Pancreas (tissue), 10 donors: Measurements from ENCODE around the gene ALG5. TPM values are rescaled to one million over a fixed set of nuclear protein-coding genes. Genes with fewer than 3 reads are reported as not detected.

Source experiments
- ATAC-seq, 4 donors: fragments of 200-7000 bp; cut with Tn5 transposase; one replicate each; pipeline versions ENCODE4 v1.8.0 to v1.9.1; 2020; ENCODE audit warnings: mild to moderate bottlenecking in 4 of 4, moderate library complexity in 4 of 4
- DNase-seq, 6 donors: peaks; one replicate each; pipeline ENCODE4 v3.0.0-alpha.2; 2020
- FAIRE-seq: peaks from 2 replicates; lab custom pipeline; 2012; peaks lifted over from hg19 to GRCh38; lab: Jason Lieb, UNC
- H3K27ac ChIP-seq, 4 donors: fragments of 200-600 bp; sonication (generic); 1 replicate in 3 of 4; 2 replicates in 1 of 4; pipeline versions ENCODE4 v1.5.0 to v1.8.0; 2020
- H3K27me3 ChIP-seq, 4 donors: fragments of 200-600 bp; one replicate each; pipeline ENCODE4 v1.8.0; 2021
- H3K36me3 ChIP-seq, 3 donors: fragments of 200-600 bp; sonication (generic) in 1 of 3; one replicate each; pipeline versions ENCODE4 v1.5.0 to v1.8.0; 2020 to 2021
- H3K4me1 ChIP-seq, 3 donors: fragments of 200-600 bp; one replicate each; pipeline ENCODE4 v1.8.0; 2021
- H3K4me3 ChIP-seq, 4 donors: fragments of 200-600 bp; sonication (generic) in 2 of 4; one replicate each; pipeline versions ENCODE4 v1.5.0 to v1.8.0; 2020 to 2021
- H3K9me3 ChIP-seq, 4 donors: fragments of 200-600 bp; one replicate each; pipeline ENCODE4 v1.8.0; 2021
- WGBS, 2 donors: extraction: QIAGEN DNeasy Blood & Tissue Kit; methylation state at CpG; one replicate each; pipeline ENCODE4 v1.1.7; 2013; 5-methylcytosine and 5-hydroxymethylcytosine counted together
- intact Hi-C, 3 donors: fragments of 100-400 bp; cut with DNase I; formaldehyde crosslinking; loops; one replicate each; pipeline versions ENCODE4 v1.11.1 to v1.14.2; 2022
- polyA plus RNA-seq, 2 donors: library from polyadenylated mRNA; stranded (reverse); fragments of 200-250 nt; gene quantifications; one replicate each; pipeline ENCODE4 v1.2.3, GENCODE V29; 2013
- total RNA-seq, 6 donors: library from RNA; stranded (reverse); fragmentation: NEBNext Ultra II Directional in 4 of 6; extraction: Animal tissue kit (Norgen Biotek cat#: 25700) in 4 of 6; gene quantifications; one replicate each; pipeline versions ENCODE4 v1.2.1 to v1.2.4, GENCODE V29; 2021 to 2023
- TF ChIP-seq, protein P1 (sequence below), 4 donors: fragments of 200-600 bp; sonication (generic) in 3 of 4; IDR thresholded peaks; one replicate each; pipeline versions ENCODE4 v1.5.0 to v1.8.0; 2021; ENCODE audit warnings: antibody characterized with exemption in 4 of 4
- donor health status: healthy with polysubstance abuse.
- donor health status: DM: no; HTN: no; CAD: no; lungs with moderate emphysema.
- donor health status: DM: no; HTN: no; CAD: no.
- donor health status: control.
- donor health status: control.
- donor health status: Bipolar disorder and iron deficiency.
- donor health status: DM: yes; HTN: yes; CAD: no.
- donor health status: DM: no; HTN: no; CAD: no.
- donor health status: DM: no; HTN: no; CAD: no.
- donor health status: DM: yes; HTN: yes; CAD: no.

ALG5 gene
- total and polyA plus RNA-seq, 8 donors: 30.9 to 62.6 (median 40.8) TPM

DNA sequence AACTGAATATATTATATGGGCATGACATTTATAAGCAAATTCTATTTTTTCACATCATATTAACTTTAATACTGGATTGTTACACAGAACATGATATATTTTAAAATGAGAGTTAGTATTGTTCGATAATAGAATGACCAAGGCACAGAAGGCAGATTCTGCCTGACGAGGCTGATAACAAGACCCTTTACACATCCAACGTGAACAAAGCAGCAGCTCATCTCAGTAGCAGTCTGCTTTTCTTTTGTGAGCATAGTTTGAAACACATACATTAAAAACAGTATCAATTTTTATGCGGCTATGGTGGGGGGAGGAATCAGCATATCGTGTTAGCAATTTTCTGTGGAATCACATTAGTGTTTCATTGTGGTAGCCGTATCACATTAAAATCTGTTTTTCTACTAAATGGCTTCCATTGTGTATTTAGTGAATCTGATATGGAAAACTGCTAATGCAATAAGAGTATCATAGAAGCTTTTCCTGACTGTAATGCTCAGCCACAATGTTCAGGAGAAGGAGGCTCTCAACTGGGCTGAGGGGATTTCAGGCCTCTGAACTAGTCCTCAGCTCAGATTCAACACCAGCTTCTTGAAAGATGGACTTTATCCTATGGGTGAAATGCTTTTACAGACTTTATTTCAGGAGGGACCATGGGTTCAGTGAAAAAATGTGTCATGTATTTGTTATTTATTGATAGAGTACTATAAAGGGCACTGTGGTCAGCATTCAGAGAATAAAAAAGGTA, 83.1 kb downstream of the ALG5 start:
- Histone ChIP-seq H3K27me3 (peaks cover 0 to 12% (median 5%) of the 10 kb centered on the region in 4 donors), H3K4me3 (no peak overlapping the region), H3K9me3 (no peaks in the 10 kb centered on the region), H3K36me3 (no peaks in the 10 kb centered on the region), H3K4me1 (no peaks in the 10 kb centered on the region), H3K27ac (no peak overlapping the region)
- intact Hi-C loops: no loop called here
- TF ChIP-seq, protein P1, sequence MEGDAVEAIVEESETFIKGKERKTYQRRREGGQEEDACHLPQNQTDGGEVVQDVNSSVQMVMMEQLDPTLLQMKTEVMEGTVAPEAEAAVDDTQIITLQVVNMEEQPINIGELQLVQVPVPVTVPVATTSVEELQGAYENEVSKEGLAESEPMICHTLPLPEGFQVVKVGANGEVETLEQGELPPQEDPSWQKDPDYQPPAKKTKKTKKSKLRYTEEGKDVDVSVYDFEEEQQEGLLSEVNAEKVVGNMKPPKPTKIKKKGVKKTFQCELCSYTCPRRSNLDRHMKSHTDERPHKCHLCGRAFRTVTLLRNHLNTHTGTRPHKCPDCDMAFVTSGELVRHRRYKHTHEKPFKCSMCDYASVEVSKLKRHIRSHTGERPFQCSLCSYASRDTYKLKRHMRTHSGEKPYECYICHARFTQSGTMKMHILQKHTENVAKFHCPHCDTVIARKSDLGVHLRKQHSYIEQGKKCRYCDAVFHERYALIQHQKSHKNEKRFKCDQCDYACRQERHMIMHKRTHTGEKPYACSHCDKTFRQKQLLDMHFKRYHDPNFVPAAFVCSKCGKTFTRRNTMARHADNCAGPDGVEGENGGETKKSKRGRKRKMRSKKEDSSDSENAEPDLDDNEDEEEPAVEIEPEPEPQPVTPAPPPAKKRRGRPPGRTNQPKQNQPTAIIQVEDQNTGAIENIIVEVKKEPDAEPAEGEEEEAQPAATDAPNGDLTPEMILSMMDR (IDR thresholded peaks at IDR 0.05): no peak
- DNase-seq: no peak
- no peak for ATAC-seq
- no peak for FAIRE-seq
- 78 to 87% methylated on average over 6 of the region's 6 CpGs for WGBS, 2 donors

DNA sequence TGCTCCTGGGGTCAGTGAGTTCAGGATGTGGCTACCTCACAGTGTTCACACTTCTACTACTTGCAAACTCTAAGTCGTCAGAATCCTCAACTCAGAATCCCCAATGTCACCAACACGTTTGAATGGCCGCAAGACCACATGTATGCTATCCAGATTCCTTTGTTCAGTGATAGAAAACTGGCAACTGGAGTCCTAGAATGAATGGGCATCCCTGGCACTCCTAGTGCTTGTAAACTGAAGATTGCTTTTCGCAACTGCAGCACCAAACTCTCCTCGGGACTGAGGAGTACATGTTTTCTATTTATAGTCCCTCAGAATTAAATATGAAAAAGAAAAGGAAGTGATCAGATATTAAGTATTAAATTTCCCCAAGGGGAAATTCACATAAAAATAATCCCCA, 84.0 kb downstream of the ALG5 start:
- Histone ChIP-seq H3K27ac (no peak overlapping the region), H3K9me3 (no peaks in the 10 kb centered on the region), H3K36me3 (no peaks in the 10 kb centered on the region), H3K4me1 (no peaks in the 10 kb centered on the region), H3K27me3 (peaks cover 0 to 12% (median 5%) of the 10 kb centered on the region in 4 donors), H3K4me3 (no peak overlapping the region)
- 57 to 73% methylated on average over 5 of the region's 5 CpGs for WGBS, 2 donors
- ATAC-seq (no peak), FAIRE-seq (no peak), DNase-seq (no peak)
- intact Hi-C loops: no loop called here
- TF ChIP-seq, protein P1 (IDR thresholded peaks at IDR 0.05): no peak

DNA sequence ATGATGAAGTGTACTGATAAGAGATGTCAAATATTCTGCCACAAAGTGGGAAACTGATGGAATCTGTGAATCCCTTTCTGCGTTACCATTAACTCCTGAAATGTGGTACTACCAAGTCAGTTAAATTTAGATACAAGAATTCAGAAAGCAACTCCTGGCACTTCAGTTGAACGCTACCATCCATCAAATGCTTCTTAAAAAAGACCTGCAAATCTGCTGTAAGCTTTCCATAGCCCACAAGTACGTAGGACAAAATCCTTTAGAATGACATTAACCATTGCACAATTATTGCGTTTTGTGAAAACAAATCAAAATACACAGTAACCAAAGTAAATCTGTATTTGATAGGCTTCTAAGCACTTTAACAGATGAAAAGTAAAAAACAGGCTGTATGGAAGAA, 84.5 kb downstream of the ALG5 start:
- ATAC-seq (no peak), DNase-seq (no peak), FAIRE-seq (no peak)
- Histone ChIP-seq H3K9me3 (no peaks in the 10 kb centered on the region), H3K36me3 (no peaks in the 10 kb centered on the region), H3K27me3 (peaks cover 0 to 12% (median 5%) of the 10 kb centered on the region in 4 donors), H3K27ac (no peak overlapping the region), H3K4me3 (no peak overlapping the region), H3K4me1 (no peaks in the 10 kb centered on the region)
- TF ChIP-seq, protein P1 (IDR thresholded peaks at IDR 0.05): no peak
- intact Hi-C loops: no loop called here
- WGBS, 2 donors: 75 to 84% methylated on average over 4 of the region's 4 CpGs

DNA sequence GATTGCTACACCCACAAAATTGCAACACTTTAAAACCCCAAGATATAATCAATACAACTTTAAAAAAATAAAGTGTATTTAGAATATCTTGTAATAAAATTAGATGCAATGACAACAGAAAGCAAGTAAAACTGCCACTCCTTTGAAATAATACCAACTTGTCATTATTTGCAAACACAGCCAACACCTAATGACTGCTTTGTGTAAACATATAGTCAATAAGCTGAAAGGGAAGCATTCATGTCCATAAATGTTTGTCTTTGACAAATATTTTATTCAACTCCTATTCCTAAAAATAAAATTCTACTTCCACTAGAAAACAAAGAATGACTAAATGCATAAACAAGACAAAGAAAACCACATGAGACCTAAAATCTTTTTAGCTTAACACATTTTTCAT, 85.7 kb downstream of the ALG5 start:
- FAIRE-seq (no peak), ATAC-seq (no peak), DNase-seq (no peak)
- Histone ChIP-seq H3K27me3 (peaks cover 0 to 12% (median 5%) of the 10 kb centered on the region in 4 donors), H3K9me3 (no peaks in the 10 kb centered on the region), H3K27ac (no peak overlapping the region), H3K36me3 (no peaks in the 10 kb centered on the region), H3K4me1 (no peaks in the 10 kb centered on the region), H3K4me3 (no peak overlapping the region)
- intact Hi-C loops: no loop called here
- TF ChIP-seq, protein P1 (IDR thresholded peaks at IDR 0.05): no peak

DNA sequence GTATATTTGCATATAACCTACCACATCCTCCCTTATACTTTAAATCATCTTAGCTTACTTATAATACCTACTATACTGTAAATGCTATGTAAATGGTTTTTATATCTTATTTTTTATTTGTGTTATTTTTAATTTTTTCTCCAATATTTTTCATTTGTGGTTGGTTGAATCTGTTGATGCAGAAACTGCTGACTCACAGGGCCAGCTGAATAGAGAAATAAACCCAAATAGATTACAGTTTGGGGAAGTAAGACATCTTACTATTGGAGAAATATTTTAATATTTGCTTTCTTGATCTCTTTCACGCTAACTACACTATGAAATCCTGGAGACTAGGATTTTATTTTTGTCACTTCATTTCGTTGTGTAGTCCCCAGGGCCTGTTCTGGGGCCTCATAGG, 86.2 kb downstream of the ALG5 start:
- Histone ChIP-seq H3K27ac (no peak overlapping the region), H3K4me1 (no peaks in the 10 kb centered on the region), H3K36me3 (no peaks in the 10 kb centered on the region), H3K4me3 (no peak overlapping the region), H3K27me3 (peaks cover 0 to 12% (median 5%) of the 10 kb centered on the region in 4 donors), H3K9me3 (no peaks in the 10 kb centered on the region)
- DNase-seq (no peak), ATAC-seq (no peak), FAIRE-seq (no peak)
- WGBS, 2 donors: 59 to 70% methylated on average over 2 of the region's 2 CpGs
- TF ChIP-seq, protein P1 (IDR thresholded peaks at IDR 0.05): no peak
- intact Hi-C loops: no loop called here
